ENCODE measurements around the gene ZBTB44. TPM values are rescaled to one million over a fixed set of nuclear protein-coding genes. Genes with fewer than 3 reads are reported as not detected.
A peak's percentile ranks its signal among the peaks of the same experiment; 100 is the strongest.

ZBTB44 gene
- total RNA-seq, 1 experiment from 2014 or later, result 32.5 TPM

DNA sequence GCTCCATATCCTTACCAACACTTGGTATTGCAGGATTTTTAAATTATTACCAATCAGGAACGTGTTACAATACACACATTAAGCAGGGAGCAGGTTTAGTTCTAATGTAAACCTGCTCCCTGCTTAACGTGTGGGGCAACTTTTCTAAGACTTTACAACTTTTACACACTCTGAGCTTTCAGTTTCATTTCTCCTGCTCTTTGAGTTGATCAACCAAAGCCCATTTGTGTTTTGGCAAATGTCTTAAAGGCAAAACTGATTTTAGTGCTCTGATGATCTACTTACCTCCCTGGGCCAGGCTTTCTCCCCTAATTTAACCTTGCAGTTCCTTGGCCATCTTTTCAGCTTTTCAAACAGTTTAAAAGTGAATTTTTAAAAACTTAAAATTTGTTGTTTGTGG, 70.9 kb downstream of the ZBTB44 start (continued):
- TF ChIP-seq ELF1 (IDR thresholded peaks at IDR 0.05; ENCODE audit: borderline replicate concordance, low read depth), result no peak
- TF ChIP-seq POLR2AphosphoS5 (IDR thresholded peaks at IDR 0.05; ENCODE audit: low read depth, low read length), result no peak
- no peak for TF ChIP-seq RAD21 (IDR thresholded peaks at IDR 0.05; ENCODE audit: low read depth)
- TF ChIP-seq POLR2A (IDR thresholded peaks at IDR 0.05; ENCODE audit: borderline replicate concordance, extremely low read depth, insufficient read depth, insufficient read length), result no peak
- TF ChIP-seq ZFX (IDR thresholded peaks at IDR 0.05), result no peak

DNA sequence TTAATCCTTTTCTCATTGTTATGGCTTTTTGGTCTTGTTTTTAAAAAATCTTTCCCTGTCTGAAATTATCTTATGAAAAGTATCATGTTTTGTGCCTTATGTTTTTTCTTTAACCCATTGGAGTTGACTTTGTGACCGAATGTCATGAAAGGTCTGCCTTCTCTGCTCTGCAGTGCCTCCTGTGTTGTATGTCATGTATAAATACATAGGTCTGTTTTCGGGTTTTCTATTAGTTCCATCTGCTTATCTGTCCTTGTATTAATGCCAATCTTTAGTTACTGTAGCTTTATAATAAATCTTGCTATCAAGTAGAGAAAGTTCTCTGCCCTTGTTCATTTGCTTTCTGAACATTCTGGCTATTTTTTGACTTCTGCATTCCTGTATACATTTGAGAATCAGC, 73.0 kb downstream of the ZBTB44 start:
- TF ChIP-seq, protein P1, sequence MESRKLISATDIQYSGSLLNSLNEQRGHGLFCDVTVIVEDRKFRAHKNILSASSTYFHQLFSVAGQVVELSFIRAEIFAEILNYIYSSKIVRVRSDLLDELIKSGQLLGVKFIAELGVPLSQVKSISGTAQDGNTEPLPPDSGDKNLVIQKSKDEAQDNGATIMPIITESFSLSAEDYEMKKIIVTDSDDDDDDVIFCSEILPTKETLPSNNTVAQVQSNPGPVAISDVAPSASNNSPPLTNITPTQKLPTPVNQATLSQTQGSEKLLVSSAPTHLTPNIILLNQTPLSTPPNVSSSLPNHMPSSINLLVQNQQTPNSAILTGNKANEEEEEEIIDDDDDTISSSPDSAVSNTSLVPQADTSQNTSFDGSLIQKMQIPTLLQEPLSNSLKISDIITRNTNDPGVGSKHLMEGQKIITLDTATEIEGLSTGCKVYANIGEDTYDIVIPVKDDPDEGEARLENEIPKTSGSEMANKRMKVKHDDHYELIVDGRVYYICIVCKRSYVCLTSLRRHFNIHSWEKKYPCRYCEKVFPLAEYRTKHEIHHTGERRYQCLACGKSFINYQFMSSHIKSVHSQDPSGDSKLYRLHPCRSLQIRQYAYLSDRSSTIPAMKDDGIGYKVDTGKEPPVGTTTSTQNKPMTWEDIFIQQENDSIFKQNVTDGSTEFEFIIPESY (IDR thresholded peaks at IDR 0.05; ENCODE audit: extremely low read depth, insufficient replicate concordance, low read length), result no peak
- TF ChIP-seq, protein P2, sequence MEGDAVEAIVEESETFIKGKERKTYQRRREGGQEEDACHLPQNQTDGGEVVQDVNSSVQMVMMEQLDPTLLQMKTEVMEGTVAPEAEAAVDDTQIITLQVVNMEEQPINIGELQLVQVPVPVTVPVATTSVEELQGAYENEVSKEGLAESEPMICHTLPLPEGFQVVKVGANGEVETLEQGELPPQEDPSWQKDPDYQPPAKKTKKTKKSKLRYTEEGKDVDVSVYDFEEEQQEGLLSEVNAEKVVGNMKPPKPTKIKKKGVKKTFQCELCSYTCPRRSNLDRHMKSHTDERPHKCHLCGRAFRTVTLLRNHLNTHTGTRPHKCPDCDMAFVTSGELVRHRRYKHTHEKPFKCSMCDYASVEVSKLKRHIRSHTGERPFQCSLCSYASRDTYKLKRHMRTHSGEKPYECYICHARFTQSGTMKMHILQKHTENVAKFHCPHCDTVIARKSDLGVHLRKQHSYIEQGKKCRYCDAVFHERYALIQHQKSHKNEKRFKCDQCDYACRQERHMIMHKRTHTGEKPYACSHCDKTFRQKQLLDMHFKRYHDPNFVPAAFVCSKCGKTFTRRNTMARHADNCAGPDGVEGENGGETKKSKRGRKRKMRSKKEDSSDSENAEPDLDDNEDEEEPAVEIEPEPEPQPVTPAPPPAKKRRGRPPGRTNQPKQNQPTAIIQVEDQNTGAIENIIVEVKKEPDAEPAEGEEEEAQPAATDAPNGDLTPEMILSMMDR (IDR thresholded peaks at IDR 0.05 in 2 of 3, conservative IDR thresholded peaks at IDR 0.05 in 1 of 3; ENCODE audit: borderline replicate concordance in 1 of 3, insufficient read depth in 1 of 3, low read depth in 2 of 3, low read length in 2 of 3), result peak in 1 of 3 experiments; percentile 33; a peak in 1 of 6 replicates
- no peak for TF ChIP-seq SP1 (IDR thresholded peaks at IDR 0.05; ENCODE audit: low read depth)
- H3K4me3 ChIP-seq (replicated peaks in 1 of 2; ENCODE audit: low read depth in 1 of 2, low read length in 2 of 2), result no peak overlapping the region

More for the DNA sequence above, 73.0 kb downstream of the ZBTB44 start:
- H3K9ac ChIP-seq (ENCODE audit: low read length), result no peak overlapping the region
- no peak overlapping the region for H3K4me2 ChIP-seq (ENCODE audit: low read length)
- H4K20me1 ChIP-seq (ENCODE audit: insufficient read depth), result peaks cover 3% of the 10 kb centered on the region; the same call in 1 of the 2 replicates
- H3K27me3 ChIP-seq (ENCODE audit: insufficient read depth, low read length), result no peaks in the 10 kb centered on the region
- H3K27ac ChIP-seq (ENCODE audit: low read depth, low read length), result no peak overlapping the region
- ChIA-PET POLR2A (no interaction called here), RAD21 (ENCODE audit: low non-redundant PET in 1 of 2, low total read pairs in 2 of 2, uncharacterized antibody in 2 of 2, unreplicated experiment in 2 of 2) (no interaction called here), CTCF (no interaction called here)
- H2AFZ ChIP-seq (ENCODE audit: low read depth, low read length, poor library complexity, severe bottlenecking), result no peak overlapping the region
- H3K36me3 ChIP-seq (ENCODE audit: control insufficient read depth in 1 of 2, insufficient read depth in 2 of 2, low read length in 2 of 2), result 0 out of 4 replicates have a peak, but pooled peaks cover 0 to 1% of the 10 kb centered on the region in 2 experiments
- BruUV-seq (replicated peaks), result no TSS peak
- DNase-seq (ENCODE audit: low read depth, low spot score) (no peak), ATAC-seq (no peak)
- no peaks in the 10 kb centered on the region for H3K4me1 ChIP-seq (ENCODE audit: control insufficient read depth in 1 of 2, insufficient read depth in 2 of 2, low read length in 2 of 2)
- intact Hi-C loops (cut with micrococcal nuclease), result no loop called here
- H3K79me2 ChIP-seq (ENCODE audit: insufficient read depth, low read length), result no peaks in the 10 kb centered on the region
- H3K9me2 ChIP-seq (ENCODE audit: insufficient read depth), result no peaks in the 10 kb centered on the region
- H3K9me3 ChIP-seq (ENCODE audit: control insufficient read depth in 1 of 2, insufficient read depth in 1 of 2, low read depth in 1 of 2, low read length in 2 of 2), result no peaks in the 10 kb centered on the region
